Right atrium auricular region (tissue), 2 donors: ENCODE results near the gene GATA2. TPM values are rescaled to one million over a fixed set of nuclear protein-coding genes. Genes with fewer than 3 reads are reported as not detected.

Experiments
- DNase-seq: peaks from one replicate; pipeline ENCODE4 v3.0.0-alpha.2; 2019; ENCODE audit warnings: low spot score
- H3K27ac ChIP-seq, 2 donors: fragments of 200-600 bp; sonication (generic); 1 replicate in 1 of 2; 2 replicates in 1 of 2; pipeline ENCODE4 v1.5.1; 2016 to 2019
- H3K27me3 ChIP-seq, 2 donors: fragments of 200-600 bp; sonication (generic); one replicate each; pipeline versions ENCODE4 v1.5.1 to v1.6.0; 2017 to 2019
- H3K36me3 ChIP-seq: fragments of 200-600 bp; sonication (generic); one replicate; pipeline ENCODE4 v1.5.1; 2016
- H3K4me1 ChIP-seq, 2 donors: fragments of 200-600 bp; sonication (generic); one replicate each; pipeline versions ENCODE4 v1.5.1 to v1.6.0; 2017 to 2019
- H3K4me3 ChIP-seq, 2 donors: fragments of 200-600 bp; sonication (generic); 1 replicate in 1 of 2; 2 replicates in 1 of 2; pipeline ENCODE4 v1.5.1; 2017 to 2019; ENCODE audit warnings: mild to moderate bottlenecking in 1 of 2, moderate library complexity in 1 of 2
- H3K9me3 ChIP-seq, 2 donors: fragments of 200-600 bp; sonication (generic); one replicate each; pipeline ENCODE4 v1.5.1; 2019
- CTCF ChIP-seq, 2 donors: fragments of 200-600 bp; sonication (generic); IDR thresholded peaks; one replicate each; pipeline ENCODE4 v1.5.1; 2019; ENCODE audit warnings: antibody characterized with exemption in 2 of 2
- total RNA-seq, 2 donors: library from RNA; depleted of rRNA; stranded (reverse); fragments of >200 nt; gene quantifications; one replicate each; pipeline ENCODE4 v1.1.0, GENCODE V29; 2016

Gene GATA2
- total RNA-seq, 2 donors from 2014 or later: 17.7 to 26.1 TPM

DNA sequence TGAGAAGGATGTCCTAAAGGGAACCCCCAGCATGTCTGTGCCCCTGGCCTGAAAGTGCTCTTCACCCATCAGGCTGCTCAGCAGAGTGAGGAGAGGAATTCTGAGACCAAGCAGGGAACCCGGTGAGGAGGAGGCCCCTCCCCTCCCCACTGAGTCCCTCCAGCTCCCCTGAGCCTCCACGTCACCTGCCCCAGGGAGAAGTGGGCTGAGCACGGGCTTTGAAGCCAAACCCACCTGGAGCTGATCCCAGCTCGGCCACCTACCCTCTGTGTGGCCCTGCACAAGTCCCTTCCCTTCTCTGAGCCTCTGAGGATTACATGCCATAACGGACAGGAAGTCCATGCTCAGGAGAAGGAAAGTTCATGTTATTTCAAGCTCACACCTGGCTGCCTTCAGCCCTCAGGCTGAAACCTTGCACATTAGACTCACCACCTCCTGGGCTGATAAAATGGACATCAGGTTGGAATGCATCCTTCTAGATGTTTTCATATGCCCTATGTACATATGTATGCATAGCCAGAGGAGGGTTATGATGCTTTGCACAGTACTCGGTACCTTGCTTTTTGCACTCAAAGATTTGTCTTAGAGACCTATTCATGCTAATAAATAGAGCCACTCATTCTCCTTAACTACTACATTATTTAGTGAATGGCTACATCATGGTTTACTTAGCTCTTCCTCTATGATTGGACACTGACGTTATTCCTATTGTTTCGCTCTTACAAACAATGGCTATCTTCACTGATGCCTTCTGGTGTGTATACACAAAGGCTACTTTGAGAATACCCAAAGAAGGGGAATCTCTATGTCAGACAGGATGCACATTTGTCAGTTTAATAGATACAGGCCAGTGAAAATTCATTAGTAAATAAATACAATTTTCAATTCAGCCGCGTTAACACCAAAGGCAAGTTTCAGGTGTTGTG is 31.6 kb upstream of the GATA2 start:
- Histone ChIP-seq H3K27ac (no peak overlapping the region), H3K36me3 (no peaks in the 10 kb centered on the region), H3K4me1 (no peaks in the 10 kb centered on the region), H3K4me3 (no peak overlapping the region), H3K9me3 (no peaks in the 10 kb centered on the region), H3K27me3 (no peaks in the 10 kb centered on the region)
- no peak for DNase-seq
- TF ChIP-seq CTCF (IDR thresholded peaks at IDR 0.05): no peak

GRCh38 chr3:128523591-128523990 is 30.6 kb upstream of the GATA2 start:
- Histone ChIP-seq H3K4me3 (no peak overlapping the region), H3K27ac (no peak overlapping the region), H3K9me3 (no peaks in the 10 kb centered on the region), H3K27me3 (no peaks in the 10 kb centered on the region), H3K36me3 (no peaks in the 10 kb centered on the region), H3K4me1 (no peaks in the 10 kb centered on the region)
- DNase-seq: no peak
- no peak for TF ChIP-seq CTCF (IDR thresholded peaks at IDR 0.05)

- H3K4me3 ChIP-seq: no peak overlapping the region
- no peak for TF ChIP-seq CTCF (IDR thresholded peaks at IDR 0.05)
- H3K9me3 ChIP-seq: no peaks in the 10 kb centered on the region
- H3K27ac ChIP-seq: no peak overlapping the region
- no peaks in the 10 kb centered on the region for H3K4me1 ChIP-seq
- no peak for DNase-seq
- no peaks in the 10 kb centered on the region for H3K27me3 ChIP-seq
- no peaks in the 10 kb centered on the region for H3K36me3 ChIP-seq
These were observed 28.7 kb upstream of the GATA2 start for GRCh38 chr3:128521715-128522114.

GRCh38 chr3:128518587-128519490 is 25.8 kb upstream of the GATA2 start:
- H3K4me3 ChIP-seq: no peak overlapping the region
- no peaks in the 10 kb centered on the region for H3K4me1 ChIP-seq
- peaks cover 0 to 17% of the 10 kb centered on the region in 2 donors for H3K9me3 ChIP-seq
- DNase-seq: no peak
- H3K36me3 ChIP-seq: no peaks in the 10 kb centered on the region
- no peak overlapping the region for H3K27ac ChIP-seq
- H3K27me3 ChIP-seq: no peaks in the 10 kb centered on the region
- TF ChIP-seq CTCF (IDR thresholded peaks at IDR 0.05): no peak

GRCh38 chr3:128517648-128518047 is 24.6 kb upstream of the GATA2 start:
- Histone ChIP-seq H3K27me3 (no peaks in the 10 kb centered on the region), H3K36me3 (no peaks in the 10 kb centered on the region), H3K4me3 (no peak overlapping the region), H3K9me3 (peaks cover 0 to 23% of the 10 kb centered on the region in 2 donors), H3K4me1 (no peaks in the 10 kb centered on the region), H3K27ac (no peak overlapping the region)
- no peak for DNase-seq
- TF ChIP-seq CTCF (IDR thresholded peaks at IDR 0.05): no peak
